GM23338 (cell line): ENCODE data around the gene PLAA. TPM values are rescaled to one million over a fixed set of nuclear protein-coding genes. Genes with fewer than 3 reads are reported as not detected.

ENCODE experiments used
- ATAC-seq: fragments of 200-7000 bp; cut with Tn5 transposase; 3 replicates; pipeline ENCODE4 v1.9.1; 2020
- DNase-seq: peaks from one replicate; pipeline ENCODE4 v3.0.0-alpha.2; 2015; ENCODE audit warnings: low spot score
- H2AFZ ChIP-seq: fragments of 200-600 bp; sonication (generic); 2 replicates; pipeline ENCODE4 v1.8.0; 2016; ENCODE audit warnings: antibody characterized with exemption, mild to moderate bottlenecking, moderate library complexity
- H3F3A ChIP-seq: fragments of 200-600 bp; sonication (generic); replicated peaks from 2 replicates; pipeline ENCODE4 v1.8.0; 2017; ENCODE audit warnings: antibody characterized with exemption, mixed run types, low read depth
- H3K27ac ChIP-seq: fragments of 200-600 bp; sonication (generic); 2 replicates; pipeline ENCODE4 v1.6.1; 2016; ENCODE audit warnings: low read depth
- H3K27me3 ChIP-seq: fragments of 200-600 bp; sonication (generic); 2 replicates; pipeline ENCODE4 v1.8.0; 2016; ENCODE audit warnings: mild to moderate bottlenecking, mixed run types, moderate library complexity; ENCODE audit not compliant: insufficient read depth
- H3K36me3 ChIP-seq: fragments of 200-600 bp; sonication (generic); 2 replicates; pipeline ENCODE4 v1.8.0; 2016; ENCODE audit warnings: mild to moderate bottlenecking; ENCODE audit not compliant: insufficient read depth
- H3K4me1 ChIP-seq: fragments of 200-600 bp; sonication (generic); 2 replicates; pipeline ENCODE4 v1.8.0; 2016; ENCODE audit warnings: mild to moderate bottlenecking, moderate library complexity; ENCODE audit not compliant: insufficient read depth
- H3K4me2 ChIP-seq: fragments of 200-600 bp; sonication (generic); 2 replicates; pipeline ENCODE4 v1.7.1; 2017; ENCODE audit warnings: mixed run types
- H3K4me3 ChIP-seq: fragments of 200-600 bp; sonication (generic); 2 replicates; pipeline ENCODE4 v1.6.1; 2016; ENCODE audit warnings: mixed run types
- H3K79me2 ChIP-seq: fragments of 200-600 bp; sonication (generic); replicated peaks from 2 replicates; pipeline ENCODE4 v1.8.0; 2017; ENCODE audit warnings: mild to moderate bottlenecking; ENCODE audit not compliant: insufficient read depth
- H3K9me2 ChIP-seq: fragments of 200-600 bp; sonication (generic); 2 replicates; pipeline ENCODE4 v1.8.0; 2017; ENCODE audit not compliant: insufficient read depth
- H4K20me1 ChIP-seq: fragments of 200-600 bp; sonication (generic); replicated peaks from 2 replicates; pipeline ENCODE4 v1.8.0; 2017; ENCODE audit warnings: mild to moderate bottlenecking; ENCODE audit not compliant: insufficient read depth
- H3K27ac Mint-ChIP-seq: 2 replicates; pipeline ENCODE4 v1.8.0; 2020; ENCODE audit warnings: inconsistent platforms, mild to moderate bottlenecking, moderate library complexity, mixed read lengths
- H3K27me3 Mint-ChIP-seq: 3 replicates; pipeline ENCODE4 v1.8.0; 2022; ENCODE audit warnings: low read depth, mild to moderate bottlenecking, moderate library complexity, mixed read lengths, inconsistent platforms; ENCODE audit not compliant: insufficient read depth, poor library complexity
- H3K36me3 Mint-ChIP-seq: 3 replicates; pipeline ENCODE4 v1.8.0; 2021; ENCODE audit warnings: low read depth, mild to moderate bottlenecking, inconsistent platforms, moderate library complexity, mixed read lengths
- H3K4me1 Mint-ChIP-seq: 3 replicates; pipeline ENCODE4 v1.8.0; 2020; ENCODE audit warnings: mild to moderate bottlenecking, inconsistent platforms, mixed read lengths
- H3K4me3 Mint-ChIP-seq: 3 replicates; pipeline ENCODE4 v1.8.0; 2021; ENCODE audit warnings: moderate library complexity, mild to moderate bottlenecking, inconsistent platforms, mixed read lengths
- H3K9me3 Mint-ChIP-seq: 3 replicates; pipeline ENCODE4 v1.8.0; 2020; ENCODE audit warnings: moderate library complexity, mild to moderate bottlenecking, inconsistent platforms, mixed read lengths
- CREB1 ChIP-seq: fragments of 250-450 bp; sonication (Bioruptor Pico); IDR thresholded peaks from 2 replicates; pipeline ENCODE4 v1.5.0; 2020; ENCODE audit warnings: low read depth, mild to moderate bottlenecking, moderate library complexity
- EZH2 ChIP-seq: fragments of 200-600 bp; sonication (generic); IDR thresholded peaks from one replicate; pipeline ENCODE4 v1.8.0; 2017; ENCODE audit warnings: antibody characterized with exemption, mild to moderate bottlenecking, low read depth; ENCODE audit not compliant: unreplicated experiment
- EZH2phosphoT487 ChIP-seq: fragments of 200-600 bp; sonication (generic); IDR thresholded peaks from one replicate; pipeline ENCODE4 v1.8.1; 2018; ENCODE audit warnings: antibody characterized with exemption; ENCODE audit not compliant: unreplicated experiment
- JUNB ChIP-seq: IDR thresholded peaks from one replicate; pipeline ENCODE4 v1.6.1; 2016; ENCODE audit warnings: antibody characterized with exemption; ENCODE audit not compliant: unreplicated experiment
- POLR2AphosphoS5 ChIP-seq: IDR thresholded peaks from 2 replicates; pipeline ENCODE4 v1.6.1; 2016; ENCODE audit warnings: antibody characterized with exemption, low read depth
- ZNF114 ChIP-seq: fragments of 250-450 bp; sonication (Bioruptor Pico); IDR thresholded peaks from 2 replicates; pipeline ENCODE4 v1.5.0; 2020; ENCODE audit warnings: mild to moderate bottlenecking, moderate library complexity
- polyA plus RNA-seq: library from polyadenylated mRNA; unstranded; fragments of >200 nt; fragmentation: Nextera tagmentation; extraction: Ambion mirVana; gene quantifications from 2 replicates; pipeline ENCODE4 v1.2.1, GENCODE V29; 2016
- total RNA-seq: library from RNA; depleted of rRNA; stranded (reverse); fragments of >200 nt; shearing (Covaris generic); gene quantifications from 2 replicates; pipeline ENCODE4 v1.2.3, GENCODE V29; 2014
- TF ChIP-seq, protein P1 (sequence below): fragments of 250-450 bp; sonication (Bioruptor Pico); IDR thresholded peaks from 2 replicates; pipeline ENCODE4 v1.5.0; 2020; ENCODE audit warnings: mild to moderate bottlenecking, moderate library complexity
- TF ChIP-seq, protein P2 (sequence below), 2 experiments: fragments of 200-600 bp in 1 of 2; sonication (generic) in 1 of 2; conservative IDR thresholded peaks; 2 replicates each; pipeline versions ENCODE4 v1.5.1 to v1.6.1; 2016 to 2017; ENCODE audit warnings: antibody characterized with exemption in 2 of 2, low read depth in 2 of 2, mild to moderate bottlenecking in 2 of 2, moderate library complexity in 1 of 2

The PLAA gene
- total and polyA plus RNA-seq, 2 experiments from 2014 or later, result 24.8 to 72.1 TPM

DNA sequence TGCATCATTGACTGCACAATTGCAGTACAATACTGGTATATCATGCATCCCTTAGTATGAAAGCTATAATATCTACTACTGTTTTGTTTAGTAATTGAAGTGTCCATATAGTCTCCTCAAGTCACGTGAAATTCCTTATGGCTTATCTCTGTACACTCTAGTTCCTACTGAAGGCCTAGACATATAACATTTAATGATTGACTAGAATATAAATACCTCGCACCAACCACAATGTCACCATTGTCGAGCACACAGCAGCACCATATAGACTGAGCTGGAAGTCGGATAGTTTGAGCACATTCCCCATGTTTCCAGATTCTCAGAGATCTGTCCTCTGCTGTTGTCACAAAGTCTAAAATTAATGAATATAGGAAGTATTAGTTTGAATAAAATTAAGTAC is 21.4 kb downstream of the PLAA start (continued):
- TF ChIP-seq, protein P1, sequence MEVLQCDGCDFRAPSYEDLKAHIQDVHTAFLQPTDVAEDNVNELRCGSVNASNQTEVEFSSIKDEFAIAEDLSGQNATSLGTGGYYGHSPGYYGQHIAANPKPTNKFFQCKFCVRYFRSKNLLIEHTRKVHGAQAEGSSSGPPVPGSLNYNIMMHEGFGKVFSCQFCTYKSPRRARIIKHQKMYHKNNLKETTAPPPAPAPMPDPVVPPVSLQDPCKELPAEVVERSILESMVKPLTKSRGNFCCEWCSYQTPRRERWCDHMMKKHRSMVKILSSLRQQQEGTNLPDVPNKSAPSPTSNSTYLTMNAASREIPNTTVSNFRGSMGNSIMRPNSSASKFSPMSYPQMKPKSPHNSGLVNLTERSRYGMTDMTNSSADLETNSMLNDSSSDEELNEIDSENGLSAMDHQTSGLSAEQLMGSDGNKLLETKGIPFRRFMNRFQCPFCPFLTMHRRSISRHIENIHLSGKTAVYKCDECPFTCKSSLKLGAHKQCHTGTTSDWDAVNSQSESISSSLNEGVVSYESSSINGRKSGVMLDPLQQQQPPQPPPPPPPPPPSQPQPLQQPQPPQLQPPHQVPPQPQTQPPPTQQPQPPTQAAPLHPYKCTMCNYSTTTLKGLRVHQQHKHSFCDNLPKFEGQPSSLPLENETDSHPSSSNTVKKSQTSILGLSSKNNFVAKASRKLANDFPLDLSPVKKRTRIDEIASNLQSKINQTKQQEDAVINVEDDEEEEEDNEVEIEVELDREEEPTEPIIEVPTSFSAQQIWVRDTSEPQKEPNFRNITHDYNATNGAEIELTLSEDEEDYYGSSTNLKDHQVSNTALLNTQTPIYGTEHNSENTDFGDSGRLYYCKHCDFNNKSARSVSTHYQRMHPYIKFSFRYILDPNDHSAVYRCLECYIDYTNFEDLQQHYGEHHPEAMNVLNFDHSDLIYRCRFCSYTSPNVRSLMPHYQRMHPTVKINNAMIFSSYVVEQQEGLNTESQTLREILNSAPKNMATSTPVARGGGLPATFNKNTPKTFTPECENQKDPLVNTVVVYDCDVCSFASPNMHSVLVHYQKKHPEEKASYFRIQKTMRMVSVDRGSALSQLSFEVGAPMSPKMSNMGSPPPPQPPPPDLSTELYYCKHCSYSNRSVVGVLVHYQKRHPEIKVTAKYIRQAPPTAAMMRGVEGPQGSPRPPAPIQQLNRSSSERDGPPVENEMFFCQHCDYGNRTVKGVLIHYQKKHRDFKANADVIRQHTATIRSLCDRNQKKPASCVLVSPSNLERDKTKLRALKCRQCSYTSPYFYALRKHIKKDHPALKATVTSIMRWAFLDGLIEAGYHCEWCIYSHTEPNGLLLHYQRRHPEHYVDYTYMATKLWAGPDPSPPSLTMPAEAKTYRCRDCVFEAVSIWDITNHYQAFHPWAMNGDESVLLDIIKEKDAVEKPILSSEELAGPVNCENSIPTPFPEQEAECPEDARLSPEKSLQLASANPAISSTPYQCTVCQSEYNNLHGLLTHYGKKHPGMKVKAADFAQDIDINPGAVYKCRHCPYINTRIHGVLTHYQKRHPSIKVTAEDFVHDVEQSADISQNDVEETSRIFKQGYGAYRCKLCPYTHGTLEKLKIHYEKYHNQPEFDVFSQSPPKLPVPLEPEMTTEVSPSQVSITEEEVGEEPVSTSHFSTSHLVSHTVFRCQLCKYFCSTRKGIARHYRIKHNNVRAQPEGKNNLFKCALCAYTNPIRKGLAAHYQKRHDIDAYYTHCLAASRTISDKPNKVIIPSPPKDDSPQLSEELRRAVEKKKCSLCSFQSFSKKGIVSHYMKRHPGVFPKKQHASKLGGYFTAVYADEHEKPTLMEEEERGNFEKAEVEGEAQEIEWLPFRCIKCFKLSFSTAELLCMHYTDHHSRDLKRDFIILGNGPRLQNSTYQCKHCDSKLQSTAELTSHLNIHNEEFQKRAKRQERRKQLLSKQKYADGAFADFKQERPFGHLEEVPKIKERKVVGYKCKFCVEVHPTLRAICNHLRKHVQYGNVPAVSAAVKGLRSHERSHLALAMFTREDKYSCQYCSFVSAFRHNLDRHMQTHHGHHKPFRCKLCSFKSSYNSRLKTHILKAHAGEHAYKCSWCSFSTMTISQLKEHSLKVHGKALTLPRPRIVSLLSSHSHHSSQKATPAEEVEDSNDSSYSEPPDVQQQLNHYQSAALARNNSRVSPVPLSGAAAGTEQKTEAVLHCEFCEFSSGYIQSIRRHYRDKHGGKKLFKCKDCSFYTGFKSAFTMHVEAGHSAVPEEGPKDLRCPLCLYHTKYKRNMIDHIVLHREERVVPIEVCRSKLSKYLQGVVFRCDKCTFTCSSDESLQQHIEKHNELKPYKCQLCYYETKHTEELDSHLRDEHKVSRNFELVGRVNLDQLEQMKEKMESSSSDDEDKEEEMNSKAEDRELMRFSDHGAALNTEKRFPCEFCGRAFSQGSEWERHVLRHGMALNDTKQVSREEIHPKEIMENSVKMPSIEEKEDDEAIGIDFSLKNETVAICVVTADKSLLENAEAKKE, result no peak
- TF ChIP-seq, protein P2, sequence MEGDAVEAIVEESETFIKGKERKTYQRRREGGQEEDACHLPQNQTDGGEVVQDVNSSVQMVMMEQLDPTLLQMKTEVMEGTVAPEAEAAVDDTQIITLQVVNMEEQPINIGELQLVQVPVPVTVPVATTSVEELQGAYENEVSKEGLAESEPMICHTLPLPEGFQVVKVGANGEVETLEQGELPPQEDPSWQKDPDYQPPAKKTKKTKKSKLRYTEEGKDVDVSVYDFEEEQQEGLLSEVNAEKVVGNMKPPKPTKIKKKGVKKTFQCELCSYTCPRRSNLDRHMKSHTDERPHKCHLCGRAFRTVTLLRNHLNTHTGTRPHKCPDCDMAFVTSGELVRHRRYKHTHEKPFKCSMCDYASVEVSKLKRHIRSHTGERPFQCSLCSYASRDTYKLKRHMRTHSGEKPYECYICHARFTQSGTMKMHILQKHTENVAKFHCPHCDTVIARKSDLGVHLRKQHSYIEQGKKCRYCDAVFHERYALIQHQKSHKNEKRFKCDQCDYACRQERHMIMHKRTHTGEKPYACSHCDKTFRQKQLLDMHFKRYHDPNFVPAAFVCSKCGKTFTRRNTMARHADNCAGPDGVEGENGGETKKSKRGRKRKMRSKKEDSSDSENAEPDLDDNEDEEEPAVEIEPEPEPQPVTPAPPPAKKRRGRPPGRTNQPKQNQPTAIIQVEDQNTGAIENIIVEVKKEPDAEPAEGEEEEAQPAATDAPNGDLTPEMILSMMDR (conservative IDR thresholded peaks at IDR 0.05; ENCODE audit: low read depth in 2 of 2), result no peak
- no peak for TF ChIP-seq EZH2phosphoT487
- TF ChIP-seq CREB1 (CRISPR knock-in tag), result no peak
- TF ChIP-seq POLR2AphosphoS5, result no peak
- no peak for TF ChIP-seq ZNF114 (CRISPR knock-in tag)

DNA sequence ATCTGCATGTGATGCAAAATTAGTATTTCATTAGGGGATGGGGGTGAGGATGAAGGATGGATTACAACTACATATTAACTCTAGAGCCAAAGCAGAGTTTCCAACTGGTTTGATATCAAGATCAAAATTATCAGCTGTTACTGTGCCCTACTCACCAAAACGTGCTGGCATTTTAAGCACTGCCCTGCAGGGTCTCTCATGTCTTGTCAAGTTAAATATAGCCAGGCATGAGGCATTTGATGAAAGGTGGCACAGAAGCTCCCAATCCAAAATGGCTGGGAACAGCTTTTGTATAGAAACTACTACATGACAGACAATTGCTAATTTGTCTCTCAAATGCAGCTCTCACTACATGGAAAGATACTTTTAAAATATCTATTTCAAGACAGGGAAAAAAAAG is 27.3 kb downstream of the PLAA start:
- ATAC-seq, result no peak

More for the DNA sequence above, 27.3 kb downstream of the PLAA start:
- no peak for DNase-seq
- no peak overlapping the region for H3K4me3 ChIP-seq
- no peak for TF ChIP-seq JUNB
- no peak for TF ChIP-seq EZH2
- TF ChIP-seq CREB1 (CRISPR knock-in tag), result no peak
- no peaks in the 10 kb centered on the region for H3K27me3 ChIP-seq
- no peak overlapping the region for H3K4me3 Mint-ChIP-seq
- H3K36me3 ChIP-seq, result peaks cover 51% of the 10 kb centered on the region
- no peak overlapping the region for H2AFZ ChIP-seq
- no peak overlapping the region for H3K4me2 ChIP-seq
- H3K27ac Mint-ChIP-seq, result no peak overlapping the region
- H3K4me1 Mint-ChIP-seq, result no peaks in the 10 kb centered on the region
- no peaks in the 10 kb centered on the region for H3K27me3 Mint-ChIP-seq
- H3K27ac ChIP-seq, result no peak overlapping the region
- H3K4me1 ChIP-seq, result no peaks in the 10 kb centered on the region
- H4K20me1 ChIP-seq, result peaks cover 5% of the 10 kb centered on the region
- H3K9me3 Mint-ChIP-seq, result no peaks in the 10 kb centered on the region
- H3K36me3 Mint-ChIP-seq, result peaks cover 75% of the 10 kb centered on the region
- H3F3A ChIP-seq, result no peaks in the 10 kb centered on the region
- H3K79me2 ChIP-seq, result no peaks in the 10 kb centered on the region
- no peaks in the 10 kb centered on the region for H3K9me2 ChIP-seq
